H1 (cell line): ENCODE data around the gene ZNF786. TPM values are rescaled to one million over a fixed set of nuclear protein-coding genes. Genes with fewer than 3 reads are reported as not detected.
"Not testable (repeated sequence)": the region's sequence is repeated elsewhere in the genome, so short reads cannot be mapped to it uniquely, and the experiment has no call there.

ENCODE experiments used
- CTCF ChIA-PET: fragments of 300-600 bp; sonication (Branson Sonifier 250); formaldehyde crosslinking; loops from one replicate; lab custom pipeline; 2021; ENCODE audit not compliant: partially characterized antibody; lab: Charles Lee
- POLR2A ChIA-PET: fragments of 300-600 bp; sonication (Branson Sonifier 250); formaldehyde crosslinking; loops from one replicate; lab custom pipeline; 2021; ENCODE audit warnings: inconsistent platforms; ENCODE audit not compliant: partially characterized antibody; lab: Charles Lee
- DNase-seq, 2 experiments: peaks; one replicate each; pipeline versions ENCODE4 v3.0.0 to v3.0.0-alpha.2; 2010 to 2022; ENCODE audit warnings: low spot score in 2 of 2, low read depth in 1 of 2, mixed read lengths in 1 of 2
- FAIRE-seq: peaks from 2 replicates; lab custom pipeline; 2011; peaks lifted over from hg19 to GRCh38; lab: Jason Lieb, UNC
- H2AFZ ChIP-seq: 2 replicates; pipeline ENCODE4 v1.8.1; 2012; ENCODE audit warnings: low read length, inconsistent platforms
- H2AK5ac ChIP-seq: 2 replicates; pipeline ENCODE4 v1.6.1; 2013; ENCODE audit warnings: low read depth, low read length
- H2BK120ac ChIP-seq: replicated peaks from 2 replicates; pipeline ENCODE3; 2013; ENCODE audit warnings: low read depth, low read length, inconsistent platforms
- H2BK12ac ChIP-seq: 2 replicates; pipeline ENCODE4 v1.6.1; 2013; ENCODE audit warnings: low read depth, low read length
- H2BK15ac ChIP-seq: 2 replicates; pipeline ENCODE4 v1.6.1; 2013; ENCODE audit warnings: low read length
- H2BK20ac ChIP-seq: 2 replicates; pipeline ENCODE4 v1.6.1; 2013; ENCODE audit warnings: low read length
- H2BK5ac ChIP-seq: 2 replicates; pipeline ENCODE4 v1.6.1; 2013; ENCODE audit warnings: low read depth, low read length
- H3K14ac ChIP-seq: 2 replicates; pipeline ENCODE4 v1.6.1; 2013; ENCODE audit warnings: inconsistent platforms; ENCODE audit not compliant: insufficient read length
- H3K18ac ChIP-seq: 2 replicates; pipeline ENCODE4 v1.6.1; 2013; ENCODE audit warnings: low read length; ENCODE audit errors: extremely low read depth
- H3K23ac ChIP-seq: 2 replicates; pipeline ENCODE4 v1.6.1; 2013; ENCODE audit warnings: inconsistent platforms; ENCODE audit not compliant: insufficient read length
- H3K23me2 ChIP-seq: 2 replicates; pipeline ENCODE4 v1.6.1; 2013; ENCODE audit warnings: low read depth, low read length
- H3K27ac ChIP-seq: 2 replicates; pipeline ENCODE4 v1.6.1; 2011; ENCODE audit warnings: low read depth, low read length, inconsistent platforms
- H3K27me3 ChIP-seq, 4 experiments: replicated peaks in 1 of 4; 1 replicate in 1 of 4; 2 replicates in 3 of 4; pipeline versions ENCODE4 v1.6.1 to v1.8.1; 2011 to 2013; ENCODE audit warnings: low read length in 3 of 4, mild to moderate bottlenecking in 3 of 4, inconsistent platforms in 2 of 4, mixed read lengths in 2 of 4, moderate library complexity in 1 of 4; ENCODE audit not compliant: control insufficient read depth in 3 of 4, insufficient read depth in 3 of 4; ENCODE audit errors: extremely low read depth in 1 of 4
- H3K36me3 ChIP-seq, 4 experiments: 2 replicates each; pipeline versions ENCODE4 v1.6.1 to v1.8.1; 2011 to 2013; ENCODE audit warnings: mild to moderate bottlenecking in 4 of 4, low read length in 3 of 4, moderate library complexity in 2 of 4, control low read depth in 1 of 4, inconsistent platforms in 1 of 4; ENCODE audit not compliant: insufficient read depth in 4 of 4, control insufficient read depth in 2 of 4
- H3K4ac ChIP-seq: replicated peaks from 2 replicates; pipeline ENCODE3; 2013; ENCODE audit warnings: low read length, low read depth, mixed read lengths, inconsistent platforms; ENCODE audit not compliant: insufficient read length
- H3K4me1 ChIP-seq, 4 experiments: replicated peaks in 1 of 4; 1 replicate in 1 of 4; 2 replicates in 3 of 4; pipeline versions ENCODE4 v1.6.1 to v1.8.1; 2011 to 2013; ENCODE audit warnings: low read length in 3 of 4, inconsistent platforms in 2 of 4, mixed read lengths in 1 of 4; ENCODE audit not compliant: insufficient read depth in 4 of 4, control insufficient read depth in 3 of 4
- H3K4me2 ChIP-seq, 2 experiments: 2 replicates each; pipeline versions ENCODE4 v1.6.1 to v1.8.1; 2011 to 2013; ENCODE audit warnings: low read depth in 2 of 2, low read length in 2 of 2, control low read depth in 1 of 2, inconsistent platforms in 1 of 2, mild to moderate bottlenecking in 1 of 2; ENCODE audit not compliant: insufficient read depth in 1 of 2
- H3K4me3 ChIP-seq, 4 experiments: fragments of 200-600, 300-600 bp in 1 of 4; sonication (generic), shearing (Covaris generic), sonication (Bioruptor Twin) in 1 of 4; 2 replicates each; pipeline versions ENCODE4 v1.5.1 to v1.8.1; 2011 to 2016; ENCODE audit warnings: low read length in 4 of 4, low read depth in 3 of 4, control low read depth in 2 of 4, inconsistent platforms in 2 of 4, mild to moderate bottlenecking in 2 of 4, mixed read lengths in 1 of 4, moderate library complexity in 1 of 4; ENCODE audit not compliant: insufficient read depth in 2 of 4; ENCODE audit errors: extremely low read depth in 1 of 4
- H3K56ac ChIP-seq: replicated peaks from 2 replicates; pipeline ENCODE3; 2013; ENCODE audit warnings: low read depth, mild to moderate bottlenecking, mixed read lengths, low read length, inconsistent platforms; ENCODE audit not compliant: insufficient read length
- H3K79me1 ChIP-seq: 2 replicates; pipeline ENCODE4 v1.6.1; 2013; ENCODE audit warnings: low read depth, low read length, control low read depth
- H3K79me2 ChIP-seq, 2 experiments: 2 replicates each; pipeline versions ENCODE4 v1.6.1 to v1.8.1; 2012 to 2013; ENCODE audit warnings: low read length in 2 of 2, mild to moderate bottlenecking in 2 of 2, inconsistent platforms in 1 of 2; ENCODE audit not compliant: insufficient read depth in 2 of 2, control insufficient read depth in 1 of 2
- H3K9ac ChIP-seq, 4 experiments: replicated peaks in 1 of 4; 1 replicate in 1 of 4; 2 replicates in 3 of 4; pipeline versions ENCODE4 v1.6.1 to v1.8.1; 2011 to 2013; ENCODE audit warnings: low read depth in 3 of 4, low read length in 3 of 4, control low read depth in 2 of 4, mild to moderate bottlenecking in 2 of 4, moderate library complexity in 2 of 4, inconsistent platforms in 1 of 4; ENCODE audit errors: extremely low read depth in 1 of 4
- H3K9me3 ChIP-seq, 2 experiments: 2 replicates each; pipeline versions ENCODE4 v1.6.1 to v1.8.1; 2012 to 2013; ENCODE audit warnings: mild to moderate bottlenecking in 2 of 2, moderate library complexity in 2 of 2, control low read depth in 1 of 2, inconsistent platforms in 1 of 2, low read depth in 1 of 2, low read length in 1 of 2, mixed read lengths in 1 of 2; ENCODE audit not compliant: insufficient read depth in 2 of 2
- H4K20me1 ChIP-seq, 2 experiments: replicated peaks in 1 of 2; 2 replicates each; pipeline versions ENCODE3 to v1.8.1; 2011 to 2013; ENCODE audit warnings: inconsistent platforms in 2 of 2, low read length in 2 of 2, mild to moderate bottlenecking in 1 of 2; ENCODE audit not compliant: insufficient read depth in 2 of 2, control insufficient read depth in 1 of 2
- H4K5ac ChIP-seq: 2 replicates; pipeline ENCODE4 v1.6.1; 2013; ENCODE audit warnings: low read length, low read depth, mixed read lengths, inconsistent platforms; ENCODE audit not compliant: insufficient read length
- H4K8ac ChIP-seq: 2 replicates; pipeline ENCODE4 v1.8.0; 2013; ENCODE audit warnings: mild to moderate bottlenecking, moderate library complexity, low read length, inconsistent platforms; ENCODE audit not compliant: insufficient read depth; ENCODE audit errors: extremely low read depth
- H4K91ac ChIP-seq: replicated peaks from 2 replicates; pipeline ENCODE3; 2013; ENCODE audit warnings: low read length, mixed read lengths, inconsistent platforms; ENCODE audit not compliant: insufficient read length
- WGBS, 2 experiments: shearing (Covaris generic) in 1 of 2; methylation state at CpG; one replicate each; pipeline versions ENCODE4 v1.1.6 to v1.1.7; 2013 to 2015; ENCODE audit warnings: low lambda C conversion rate in 2 of 2, mixed read lengths in 2 of 2, inconsistent platforms in 1 of 2, low coverage in 1 of 2, missing lambda C conversion rate in 1 of 2; ENCODE audit not compliant: insufficient replicate concordance in 2 of 2, insufficient coverage in 1 of 2, insufficient read length in 1 of 2; ENCODE audit errors: extremely low coverage in 1 of 2, missing lambda C conversion rate in 1 of 2; 5-methylcytosine and 5-hydroxymethylcytosine counted together
- polyA plus RNA-seq, 7 experiments: library from polyadenylated mRNA; depleted of rRNA in 3 of 7; stranded (reverse) in 5 of 7; unstranded in 2 of 7; fragments of >200 nt in 5 of 7; fragments of 200-250 nt in 2 of 7; gene quantifications; 1 replicate in 5 of 7; 2 replicates in 1 of 7; 4 replicates in 1 of 7; pipeline versions ENCODE4 v1.2.1 to v1.2.3, GENCODE V29; 2011 to 2013; ENCODE audit warnings: missing spikeins in 2 of 7, mixed read lengths in 2 of 7
- total RNA-seq: library from RNA; stranded (reverse); fragmentation: NEBNext Ultra II Directional; extraction: Animal tissue kit (Norgen Biotek cat#: 25700); gene quantifications from 2 replicates; pipeline ENCODE4 v1.2.1, GENCODE V29; 2021

Gene ZNF786
- total and polyA plus RNA-seq, 2 of the 8 experiments (the other 6 are each of a cell fraction or from before 2014, with no cell fraction given) = 7.7 to 16.3 TPM

- H2AK5ac ChIP-seq, H3K4ac ChIP-seq, H2AFZ ChIP-seq, FAIRE-seq, H2BK15ac ChIP-seq, H3K36me3 ChIP-seq, H4K8ac ChIP-seq, H3K4me2 ChIP-seq, H3K9me3 ChIP-seq, H3K18ac ChIP-seq, H4K91ac ChIP-seq, DNase-seq, H2BK20ac ChIP-seq, H3K9ac ChIP-seq, H3K79me1 ChIP-seq, H3K23me2 ChIP-seq, H3K23ac ChIP-seq, H3K56ac ChIP-seq, H2BK12ac ChIP-seq, H3K14ac ChIP-seq, H3K27me3 ChIP-seq, H3K4me1 ChIP-seq, H3K4me3 ChIP-seq, H3K27ac ChIP-seq, H2BK120ac ChIP-seq, H2BK5ac ChIP-seq, H4K5ac ChIP-seq, H4K20me1 ChIP-seq: not testable (repeated sequence)
- WGBS, 2 experiments = 95% methylated on average over 9 of the region's 9 CpGs; no CpG with 5 or more reads in 1 of the 2 experiments
- CTCF ChIA-PET = interaction anchor here (1.0 to 1.9 kb wide), 2 partner anchors 23 to 61 kb away, joined by 3 to 5 read pairs; no protein-coding TSS in a partner anchor
- POLR2A ChIA-PET = interaction anchor here (0.6 to 1.6 kb wide), 3 partner anchors 15 to 528 kb away, joined by 3 to 5 read pairs (median 3); partner anchors contain the start of gene CUL1
- H3K79me2 ChIP-seq = peaks cover 16 to 25% of the 10 kb centered on the region in 2 experiments
Measured at GRCh38 chr7:149030439-149030838, 60.1 kb downstream of the ZNF786 start.
